Neural cell (in vitro differentiated cells): ENCODE data around the gene ZXDC. TPM values are rescaled to one million over a fixed set of nuclear protein-coding genes. Genes with fewer than 3 reads are reported as not detected.

Source experiments
- H2AFZ ChIP-seq: fragments of 200-600, 300-800 bp; sonication (generic), shearing (Covaris generic); 2 replicates; pipeline ENCODE4 v1.6.0; 2014; ENCODE audit warnings: low read depth, mild to moderate bottlenecking, antibody characterized with exemption, low read length, moderate library complexity
- H3F3A ChIP-seq: fragments of 200-600 bp; shearing (Covaris generic); 2 replicates; pipeline ENCODE4 v1.6.1; 2016; ENCODE audit warnings: mild to moderate bottlenecking, moderate library complexity, mixed read lengths, antibody characterized with exemption, low read length; ENCODE audit not compliant: insufficient read depth, poor library complexity, severe bottlenecking
- H3K27ac ChIP-seq: fragments of 200-600, 300-800 bp; sonication (generic), shearing (Covaris generic); 2 replicates; pipeline ENCODE4 v1.5.1; 2014; ENCODE audit warnings: mild to moderate bottlenecking, low read length, moderate library complexity
- H3K27me3 ChIP-seq: fragments of 300-800, 200-600 bp; sonication (generic), shearing (Covaris generic); 2 replicates; pipeline ENCODE4 v1.6.0; 2014; ENCODE audit warnings: mild to moderate bottlenecking, low read depth, low read length, moderate library complexity; ENCODE audit not compliant: insufficient read depth
- H3K36me3 ChIP-seq: fragments of 300-800, 200-600 bp; sonication (generic), shearing (Covaris generic); 2 replicates; pipeline ENCODE4 v1.5.1; 2014; ENCODE audit warnings: mild to moderate bottlenecking, antibody characterized with exemption, low read length, moderate library complexity; ENCODE audit not compliant: insufficient read depth
- H3K4me2 ChIP-seq: fragments of 300-800, 200-600 bp; sonication (generic), shearing (Covaris generic); 2 replicates; pipeline ENCODE4 v1.6.0; 2014; ENCODE audit warnings: mild to moderate bottlenecking, low read length
- H3K4me3 ChIP-seq: fragments of 300-800, 200-600 bp; sonication (generic), shearing (Covaris generic); 2 replicates; pipeline ENCODE4 v1.5.1; 2014; ENCODE audit warnings: mild to moderate bottlenecking, low read length, moderate library complexity
- H3K79me2 ChIP-seq: fragments of 200-600 bp; shearing (Covaris generic); replicated peaks from 2 replicates; pipeline ENCODE4 v1.6.0; 2014; ENCODE audit warnings: mild to moderate bottlenecking, low read length, moderate library complexity; ENCODE audit not compliant: insufficient read depth
- H3K9ac ChIP-seq: fragments of 300-800, 200-600 bp; sonication (generic), shearing (Covaris generic); 2 replicates; pipeline ENCODE4 v1.6.1; 2016; ENCODE audit warnings: mild to moderate bottlenecking, low read length, mixed read lengths
- H3K9me2 ChIP-seq: fragments of 200-600 bp; shearing (Covaris generic); 2 replicates; pipeline ENCODE4 v1.6.1; 2016; ENCODE audit warnings: mild to moderate bottlenecking, low read length, mixed read lengths; ENCODE audit not compliant: insufficient read depth
- H3K9me3 ChIP-seq: fragments of 200-600, 300-800 bp; sonication (generic), shearing (Covaris generic); 2 replicates; pipeline ENCODE4 v1.6.1; 2016; ENCODE audit warnings: mild to moderate bottlenecking, mixed run types, low read length, moderate library complexity, mixed read lengths
- H4K20me1 ChIP-seq: fragments of 200-600 bp; shearing (Covaris generic); 2 replicates; pipeline ENCODE4 v1.6.1; 2016; ENCODE audit warnings: mild to moderate bottlenecking, mixed run types; ENCODE audit not compliant: insufficient read depth
- EP300 ChIP-seq: fragments of 450-650 bp; conservative IDR thresholded peaks from 2 replicates; pipeline ENCODE4 v1.6.1; 2014; ENCODE audit warnings: antibody characterized with exemption, mild to moderate bottlenecking, moderate library complexity; ENCODE audit not compliant: poor library complexity, severe bottlenecking
- EZH2 ChIP-seq: fragments of 200-600, 300-800 bp; shearing (Covaris generic), sonication (generic); IDR thresholded peaks from 2 replicates; pipeline ENCODE4 v1.6.1; 2014; ENCODE audit warnings: antibody characterized with exemption, low read length, borderline replicate concordance, mild to moderate bottlenecking; ENCODE audit not compliant: insufficient read depth, poor library complexity, severe bottlenecking
- MXI1 ChIP-seq: fragments of 450-650 bp; conservative IDR thresholded peaks from 2 replicates; pipeline ENCODE4 v1.6.1; 2014; ENCODE audit warnings: antibody characterized with exemption, mild to moderate bottlenecking; ENCODE audit not compliant: poor library complexity, severe bottlenecking
- POLR2AphosphoS5 ChIP-seq: IDR thresholded peaks from 2 replicates; pipeline ENCODE4 v1.6.1; 2012
- RAD21 ChIP-seq: fragments of 450-650 bp; conservative IDR thresholded peaks from 2 replicates; pipeline ENCODE4 v1.6.1; 2014; ENCODE audit warnings: antibody characterized with exemption, mild to moderate bottlenecking, moderate library complexity
- SMC3 ChIP-seq: fragments of 450-650 bp; conservative IDR thresholded peaks from 2 replicates; pipeline ENCODE4 v1.6.1; 2014; ENCODE audit warnings: antibody characterized with exemption, mild to moderate bottlenecking, moderate library complexity; ENCODE audit not compliant: poor library complexity
- TAF1 ChIP-seq: IDR thresholded peaks from 2 replicates; pipeline ENCODE4 v1.6.1; 2012; ENCODE audit warnings: low read depth
- polyA plus RNA-seq: library from polyadenylated mRNA; depleted of rRNA; stranded (reverse); fragments of >200 nt; gene quantifications from 2 replicates; pipeline ENCODE4 v1.2.3, GENCODE V29; 2014
- TF ChIP-seq, protein P1 (sequence below): fragments of 450-650 bp; IDR thresholded peaks from 2 replicates; pipeline ENCODE4 v1.5.1; 2014; ENCODE audit warnings: antibody characterized with exemption, mild to moderate bottlenecking, moderate library complexity; ENCODE audit not compliant: poor library complexity, severe bottlenecking
- TF ChIP-seq, protein P2 (sequence below): IDR thresholded peaks from 2 replicates; pipeline ENCODE4 v1.6.1; 2012; ENCODE audit warnings: borderline replicate concordance

Gene ZXDC
- polyA plus RNA-seq, 1 donor from 2014 or later = 22.2 TPM

DNA sequence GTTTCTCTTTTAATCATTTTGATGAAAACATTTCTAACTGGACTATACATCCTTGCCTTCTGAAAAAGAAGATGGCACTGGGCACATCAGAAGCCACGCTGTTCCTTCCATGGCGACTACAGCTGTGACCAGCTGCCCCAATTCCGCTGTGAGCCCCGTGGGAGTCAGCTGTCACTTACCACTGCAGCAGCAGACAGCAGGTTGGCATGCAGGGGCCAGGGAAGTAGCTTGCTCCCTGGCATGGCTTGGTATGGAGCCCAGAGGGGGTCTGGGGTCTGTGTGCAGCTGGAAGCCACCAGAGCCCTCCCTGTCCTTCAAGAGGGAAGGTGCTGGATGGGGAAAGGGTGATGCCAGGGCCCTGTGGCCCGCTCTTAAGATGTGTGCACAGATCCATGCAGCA, 4.5 kb upstream of the ZXDC start:
- Histone ChIP-seq H3K4me2 (no peak overlapping the region), H2AFZ (no peak overlapping the region), H3K79me2 (no peaks in the 10 kb centered on the region), H3K27me3 (no peaks in the 10 kb centered on the region), H3F3A (no peaks in the 10 kb centered on the region), H3K9me3 (no peaks in the 10 kb centered on the region), H4K20me1 (no peaks in the 10 kb centered on the region), H3K36me3 (no peaks in the 10 kb centered on the region), H3K9ac (no peak overlapping the region), H3K9me2 (no peaks in the 10 kb centered on the region), H3K4me3 (no peak overlapping the region), H3K27ac (no peak overlapping the region)
- TF ChIP-seq TAF1 (no peak), MXI1 (no peak), EP300 (no peak), SMC3 (no peak), EZH2 (no peak), RAD21 (no peak), POLR2AphosphoS5 (no peak)
- TF ChIP-seq, protein P1, sequence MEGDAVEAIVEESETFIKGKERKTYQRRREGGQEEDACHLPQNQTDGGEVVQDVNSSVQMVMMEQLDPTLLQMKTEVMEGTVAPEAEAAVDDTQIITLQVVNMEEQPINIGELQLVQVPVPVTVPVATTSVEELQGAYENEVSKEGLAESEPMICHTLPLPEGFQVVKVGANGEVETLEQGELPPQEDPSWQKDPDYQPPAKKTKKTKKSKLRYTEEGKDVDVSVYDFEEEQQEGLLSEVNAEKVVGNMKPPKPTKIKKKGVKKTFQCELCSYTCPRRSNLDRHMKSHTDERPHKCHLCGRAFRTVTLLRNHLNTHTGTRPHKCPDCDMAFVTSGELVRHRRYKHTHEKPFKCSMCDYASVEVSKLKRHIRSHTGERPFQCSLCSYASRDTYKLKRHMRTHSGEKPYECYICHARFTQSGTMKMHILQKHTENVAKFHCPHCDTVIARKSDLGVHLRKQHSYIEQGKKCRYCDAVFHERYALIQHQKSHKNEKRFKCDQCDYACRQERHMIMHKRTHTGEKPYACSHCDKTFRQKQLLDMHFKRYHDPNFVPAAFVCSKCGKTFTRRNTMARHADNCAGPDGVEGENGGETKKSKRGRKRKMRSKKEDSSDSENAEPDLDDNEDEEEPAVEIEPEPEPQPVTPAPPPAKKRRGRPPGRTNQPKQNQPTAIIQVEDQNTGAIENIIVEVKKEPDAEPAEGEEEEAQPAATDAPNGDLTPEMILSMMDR = no peak
- TF ChIP-seq, protein P2, sequence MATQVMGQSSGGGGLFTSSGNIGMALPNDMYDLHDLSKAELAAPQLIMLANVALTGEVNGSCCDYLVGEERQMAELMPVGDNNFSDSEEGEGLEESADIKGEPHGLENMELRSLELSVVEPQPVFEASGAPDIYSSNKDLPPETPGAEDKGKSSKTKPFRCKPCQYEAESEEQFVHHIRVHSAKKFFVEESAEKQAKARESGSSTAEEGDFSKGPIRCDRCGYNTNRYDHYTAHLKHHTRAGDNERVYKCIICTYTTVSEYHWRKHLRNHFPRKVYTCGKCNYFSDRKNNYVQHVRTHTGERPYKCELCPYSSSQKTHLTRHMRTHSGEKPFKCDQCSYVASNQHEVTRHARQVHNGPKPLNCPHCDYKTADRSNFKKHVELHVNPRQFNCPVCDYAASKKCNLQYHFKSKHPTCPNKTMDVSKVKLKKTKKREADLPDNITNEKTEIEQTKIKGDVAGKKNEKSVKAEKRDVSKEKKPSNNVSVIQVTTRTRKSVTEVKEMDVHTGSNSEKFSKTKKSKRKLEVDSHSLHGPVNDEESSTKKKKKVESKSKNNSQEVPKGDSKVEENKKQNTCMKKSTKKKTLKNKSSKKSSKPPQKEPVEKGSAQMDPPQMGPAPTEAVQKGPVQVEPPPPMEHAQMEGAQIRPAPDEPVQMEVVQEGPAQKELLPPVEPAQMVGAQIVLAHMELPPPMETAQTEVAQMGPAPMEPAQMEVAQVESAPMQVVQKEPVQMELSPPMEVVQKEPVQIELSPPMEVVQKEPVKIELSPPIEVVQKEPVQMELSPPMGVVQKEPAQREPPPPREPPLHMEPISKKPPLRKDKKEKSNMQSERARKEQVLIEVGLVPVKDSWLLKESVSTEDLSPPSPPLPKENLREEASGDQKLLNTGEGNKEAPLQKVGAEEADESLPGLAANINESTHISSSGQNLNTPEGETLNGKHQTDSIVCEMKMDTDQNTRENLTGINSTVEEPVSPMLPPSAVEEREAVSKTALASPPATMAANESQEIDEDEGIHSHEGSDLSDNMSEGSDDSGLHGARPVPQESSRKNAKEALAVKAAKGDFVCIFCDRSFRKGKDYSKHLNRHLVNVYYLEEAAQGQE = no peak

GRCh38 chr3:126479642-126480041, 4.0 kb upstream of the ZXDC start:
- Histone ChIP-seq H4K20me1 (peaks cover under 1% of the 10 kb centered on the region), H3K9ac (no peak overlapping the region), H3K27ac (no peak overlapping the region), H3K36me3 (no peaks in the 10 kb centered on the region), H3K4me3 (no peak overlapping the region), H3K9me3 (no peaks in the 10 kb centered on the region), H3K9me2 (no peaks in the 10 kb centered on the region), H2AFZ (no peak overlapping the region), H3F3A (no peaks in the 10 kb centered on the region), H3K4me2 (no peak overlapping the region), H3K27me3 (no peaks in the 10 kb centered on the region), H3K79me2 (no peaks in the 10 kb centered on the region)
- TF ChIP-seq EP300 = no peak
- TF ChIP-seq, protein P2 = no peak
